H1 (cell line): ENCODE data around the gene TCF4. TPM values are rescaled to one million over a fixed set of nuclear protein-coding genes. Genes with fewer than 3 reads are reported as not detected.

Experiments
- CTCF ChIA-PET: fragments of 300-600 bp; sonication (Branson Sonifier 250); formaldehyde crosslinking; loops from one replicate; lab custom pipeline; 2021; ENCODE audit not compliant: partially characterized antibody; lab: Charles Lee
- POLR2A ChIA-PET: fragments of 300-600 bp; sonication (Branson Sonifier 250); formaldehyde crosslinking; loops from one replicate; lab custom pipeline; 2021; ENCODE audit warnings: inconsistent platforms; ENCODE audit not compliant: partially characterized antibody; lab: Charles Lee
- DNase-seq, 2 experiments: peaks; one replicate each; pipeline versions ENCODE4 v3.0.0 to v3.0.0-alpha.2; 2010 to 2022; ENCODE audit warnings: low spot score in 2 of 2, low read depth in 1 of 2, mixed read lengths in 1 of 2
- FAIRE-seq: peaks from 2 replicates; lab custom pipeline; 2011; peaks lifted over from hg19 to GRCh38; lab: Jason Lieb, UNC
- H2AFZ ChIP-seq: 2 replicates; pipeline ENCODE4 v1.8.1; 2012; ENCODE audit warnings: low read length, inconsistent platforms
- H2AK5ac ChIP-seq: 2 replicates; pipeline ENCODE4 v1.6.1; 2013; ENCODE audit warnings: low read depth, low read length
- H2BK120ac ChIP-seq: replicated peaks from 2 replicates; pipeline ENCODE3; 2013; ENCODE audit warnings: low read depth, low read length, inconsistent platforms
- H2BK12ac ChIP-seq: 2 replicates; pipeline ENCODE4 v1.6.1; 2013; ENCODE audit warnings: low read depth, low read length
- H2BK15ac ChIP-seq: 2 replicates; pipeline ENCODE4 v1.6.1; 2013; ENCODE audit warnings: low read length
- H2BK20ac ChIP-seq: 2 replicates; pipeline ENCODE4 v1.6.1; 2013; ENCODE audit warnings: low read length
- H2BK5ac ChIP-seq: 2 replicates; pipeline ENCODE4 v1.6.1; 2013; ENCODE audit warnings: low read depth, low read length
- H3K14ac ChIP-seq: 2 replicates; pipeline ENCODE4 v1.6.1; 2013; ENCODE audit warnings: inconsistent platforms; ENCODE audit not compliant: insufficient read length
- H3K18ac ChIP-seq: 2 replicates; pipeline ENCODE4 v1.6.1; 2013; ENCODE audit warnings: low read length; ENCODE audit errors: extremely low read depth
- H3K23ac ChIP-seq: 2 replicates; pipeline ENCODE4 v1.6.1; 2013; ENCODE audit warnings: inconsistent platforms; ENCODE audit not compliant: insufficient read length
- H3K23me2 ChIP-seq: 2 replicates; pipeline ENCODE4 v1.6.1; 2013; ENCODE audit warnings: low read depth, low read length
- H3K27ac ChIP-seq: 2 replicates; pipeline ENCODE4 v1.6.1; 2011; ENCODE audit warnings: low read depth, low read length, inconsistent platforms
- H3K27me3 ChIP-seq, 4 experiments: replicated peaks in 1 of 4; 1 replicate in 1 of 4; 2 replicates in 3 of 4; pipeline versions ENCODE4 v1.6.1 to v1.8.1; 2011 to 2013; ENCODE audit warnings: low read length in 3 of 4, mild to moderate bottlenecking in 3 of 4, inconsistent platforms in 2 of 4, mixed read lengths in 2 of 4, moderate library complexity in 1 of 4; ENCODE audit not compliant: control insufficient read depth in 3 of 4, insufficient read depth in 3 of 4; ENCODE audit errors: extremely low read depth in 1 of 4
- H3K36me3 ChIP-seq, 4 experiments: 2 replicates each; pipeline versions ENCODE4 v1.6.1 to v1.8.1; 2011 to 2013; ENCODE audit warnings: mild to moderate bottlenecking in 4 of 4, low read length in 3 of 4, moderate library complexity in 2 of 4, control low read depth in 1 of 4, inconsistent platforms in 1 of 4; ENCODE audit not compliant: insufficient read depth in 4 of 4, control insufficient read depth in 2 of 4
- H3K4ac ChIP-seq: replicated peaks from 2 replicates; pipeline ENCODE3; 2013; ENCODE audit warnings: low read length, low read depth, mixed read lengths, inconsistent platforms; ENCODE audit not compliant: insufficient read length
- H3K4me1 ChIP-seq, 4 experiments: replicated peaks in 1 of 4; 1 replicate in 1 of 4; 2 replicates in 3 of 4; pipeline versions ENCODE4 v1.6.1 to v1.8.1; 2011 to 2013; ENCODE audit warnings: low read length in 3 of 4, inconsistent platforms in 2 of 4, mixed read lengths in 1 of 4; ENCODE audit not compliant: insufficient read depth in 4 of 4, control insufficient read depth in 3 of 4
- H3K4me2 ChIP-seq, 2 experiments: 2 replicates each; pipeline versions ENCODE4 v1.6.1 to v1.8.1; 2011 to 2013; ENCODE audit warnings: low read depth in 2 of 2, low read length in 2 of 2, control low read depth in 1 of 2, inconsistent platforms in 1 of 2, mild to moderate bottlenecking in 1 of 2; ENCODE audit not compliant: insufficient read depth in 1 of 2
- H3K4me3 ChIP-seq, 4 experiments: fragments of 200-600, 300-600 bp in 1 of 4; sonication (generic), shearing (Covaris generic), sonication (Bioruptor Twin) in 1 of 4; 2 replicates each; pipeline versions ENCODE4 v1.5.1 to v1.8.1; 2011 to 2016; ENCODE audit warnings: low read length in 4 of 4, low read depth in 3 of 4, control low read depth in 2 of 4, inconsistent platforms in 2 of 4, mild to moderate bottlenecking in 2 of 4, mixed read lengths in 1 of 4, moderate library complexity in 1 of 4; ENCODE audit not compliant: insufficient read depth in 2 of 4; ENCODE audit errors: extremely low read depth in 1 of 4
- H3K56ac ChIP-seq: replicated peaks from 2 replicates; pipeline ENCODE3; 2013; ENCODE audit warnings: low read depth, mild to moderate bottlenecking, mixed read lengths, low read length, inconsistent platforms; ENCODE audit not compliant: insufficient read length
- H3K79me1 ChIP-seq: 2 replicates; pipeline ENCODE4 v1.6.1; 2013; ENCODE audit warnings: low read depth, low read length, control low read depth
- H3K79me2 ChIP-seq, 2 experiments: 2 replicates each; pipeline versions ENCODE4 v1.6.1 to v1.8.1; 2012 to 2013; ENCODE audit warnings: low read length in 2 of 2, mild to moderate bottlenecking in 2 of 2, inconsistent platforms in 1 of 2; ENCODE audit not compliant: insufficient read depth in 2 of 2, control insufficient read depth in 1 of 2
- H3K9ac ChIP-seq, 4 experiments: replicated peaks in 1 of 4; 1 replicate in 1 of 4; 2 replicates in 3 of 4; pipeline versions ENCODE4 v1.6.1 to v1.8.1; 2011 to 2013; ENCODE audit warnings: low read depth in 3 of 4, low read length in 3 of 4, control low read depth in 2 of 4, mild to moderate bottlenecking in 2 of 4, moderate library complexity in 2 of 4, inconsistent platforms in 1 of 4; ENCODE audit errors: extremely low read depth in 1 of 4
- H3K9me3 ChIP-seq, 2 experiments: 2 replicates each; pipeline versions ENCODE4 v1.6.1 to v1.8.1; 2012 to 2013; ENCODE audit warnings: mild to moderate bottlenecking in 2 of 2, moderate library complexity in 2 of 2, control low read depth in 1 of 2, inconsistent platforms in 1 of 2, low read depth in 1 of 2, low read length in 1 of 2, mixed read lengths in 1 of 2; ENCODE audit not compliant: insufficient read depth in 2 of 2
- H4K20me1 ChIP-seq, 2 experiments: replicated peaks in 1 of 2; 2 replicates each; pipeline versions ENCODE3 to v1.8.1; 2011 to 2013; ENCODE audit warnings: inconsistent platforms in 2 of 2, low read length in 2 of 2, mild to moderate bottlenecking in 1 of 2; ENCODE audit not compliant: insufficient read depth in 2 of 2, control insufficient read depth in 1 of 2
- H4K5ac ChIP-seq: 2 replicates; pipeline ENCODE4 v1.6.1; 2013; ENCODE audit warnings: low read length, low read depth, mixed read lengths, inconsistent platforms; ENCODE audit not compliant: insufficient read length
- H4K8ac ChIP-seq: 2 replicates; pipeline ENCODE4 v1.8.0; 2013; ENCODE audit warnings: mild to moderate bottlenecking, moderate library complexity, low read length, inconsistent platforms; ENCODE audit not compliant: insufficient read depth; ENCODE audit errors: extremely low read depth
- H4K91ac ChIP-seq: replicated peaks from 2 replicates; pipeline ENCODE3; 2013; ENCODE audit warnings: low read length, mixed read lengths, inconsistent platforms; ENCODE audit not compliant: insufficient read length
- ATF3 ChIP-seq: IDR thresholded peaks from 2 replicates; pipeline ENCODE4 v1.6.1; 2011; ENCODE audit warnings: low read depth, mild to moderate bottlenecking, low read length; ENCODE audit not compliant: insufficient read depth
- WGBS, 2 experiments: shearing (Covaris generic) in 1 of 2; methylation state at CpG; one replicate each; pipeline versions ENCODE4 v1.1.6 to v1.1.7; 2013 to 2015; ENCODE audit warnings: low lambda C conversion rate in 2 of 2, mixed read lengths in 2 of 2, inconsistent platforms in 1 of 2, low coverage in 1 of 2, missing lambda C conversion rate in 1 of 2; ENCODE audit not compliant: insufficient replicate concordance in 2 of 2, insufficient coverage in 1 of 2, insufficient read length in 1 of 2; ENCODE audit errors: extremely low coverage in 1 of 2, missing lambda C conversion rate in 1 of 2; 5-methylcytosine and 5-hydroxymethylcytosine counted together
- polyA plus RNA-seq, 7 experiments: library from polyadenylated mRNA; depleted of rRNA in 3 of 7; stranded (reverse) in 5 of 7; unstranded in 2 of 7; fragments of >200 nt in 5 of 7; fragments of 200-250 nt in 2 of 7; gene quantifications; 1 replicate in 5 of 7; 2 replicates in 1 of 7; 4 replicates in 1 of 7; pipeline versions ENCODE4 v1.2.1 to v1.2.3, GENCODE V29; 2011 to 2013; ENCODE audit warnings: missing spikeins in 2 of 7, mixed read lengths in 2 of 7
- total RNA-seq: library from RNA; stranded (reverse); fragmentation: NEBNext Ultra II Directional; extraction: Animal tissue kit (Norgen Biotek cat#: 25700); gene quantifications from 2 replicates; pipeline ENCODE4 v1.2.1, GENCODE V29; 2021

Gene TCF4
- total and polyA plus RNA-seq, 2 of the 8 experiments (the other 6 are each of a cell fraction or from before 2014, with no cell fraction given) = 59.3 to 118 TPM

- H3K4ac ChIP-seq = no peak overlapping the region
- H3K36me3 ChIP-seq = peaks cover 5 to 70% (median 32%) of the 10 kb centered on the region in 4 experiments; a peak in 7 of 8 replicates
- H3K56ac ChIP-seq = no peak overlapping the region
- no peak overlapping the region for H3K27ac ChIP-seq
- H2BK120ac ChIP-seq = no peak overlapping the region
- CTCF ChIA-PET = interaction anchor here (0.9 to 1.4 kb wide), 2 partner anchors 15 to 351 kb away, joined by 3 to 4 read pairs; no protein-coding TSS in a partner anchor
- no peak overlapping the region for H4K91ac ChIP-seq
- no peaks in the 10 kb centered on the region for H4K20me1 ChIP-seq
- H3K4me1 ChIP-seq = peaks cover 0 to 3% (median 1%) of the 10 kb centered on the region in 4 experiments; a peak in 1 of 7 replicates
- no peak overlapping the region for H3K4me2 ChIP-seq
- no peak overlapping the region for H3K18ac ChIP-seq
- no peak overlapping the region for H3K4me3 ChIP-seq
- POLR2A ChIA-PET = interaction anchor here (1.4 kb wide), 1 partner anchor 13 kb away, joined by 4 read pairs; no protein-coding TSS in a partner anchor
- no peaks in the 10 kb centered on the region for H3K23me2 ChIP-seq
- WGBS, 2 experiments = 73% methylated on average over 4 of the region's 4 CpGs; no CpG with 5 or more reads in 1 of the 2 experiments
- no peak overlapping the region for H2AFZ ChIP-seq
- H2BK5ac ChIP-seq = no peak overlapping the region
- no peak overlapping the region for H4K8ac ChIP-seq
- H2AK5ac ChIP-seq = no peak overlapping the region
- no peak overlapping the region for H4K5ac ChIP-seq
- no peaks in the 10 kb centered on the region for H3K9me3 ChIP-seq
- no peak overlapping the region for H3K9ac ChIP-seq
- H2BK20ac ChIP-seq = no peak overlapping the region
- no peaks in the 10 kb centered on the region for H3K27me3 ChIP-seq
- FAIRE-seq (no peak), DNase-seq (no peak)
- H3K79me1 ChIP-seq = no peaks in the 10 kb centered on the region
- H2BK12ac ChIP-seq = no peak overlapping the region
- H2BK15ac ChIP-seq = no peak overlapping the region
- no peak overlapping the region for H3K23ac ChIP-seq
- H3K79me2 ChIP-seq = no peaks in the 10 kb centered on the region
- H3K14ac ChIP-seq = no peak overlapping the region
- no peak for TF ChIP-seq ATF3
Measured at GRCh38 chr18:55229682-55230081, 358.3 kb downstream of the TCF4 start.
